ENCODE data around the gene SIRT4.
"Not testable (repeated sequence)": the region's sequence is repeated elsewhere in the genome, so short reads cannot be mapped to it uniquely, and the experiment has no call there.

The SIRT4 gene

DNA sequence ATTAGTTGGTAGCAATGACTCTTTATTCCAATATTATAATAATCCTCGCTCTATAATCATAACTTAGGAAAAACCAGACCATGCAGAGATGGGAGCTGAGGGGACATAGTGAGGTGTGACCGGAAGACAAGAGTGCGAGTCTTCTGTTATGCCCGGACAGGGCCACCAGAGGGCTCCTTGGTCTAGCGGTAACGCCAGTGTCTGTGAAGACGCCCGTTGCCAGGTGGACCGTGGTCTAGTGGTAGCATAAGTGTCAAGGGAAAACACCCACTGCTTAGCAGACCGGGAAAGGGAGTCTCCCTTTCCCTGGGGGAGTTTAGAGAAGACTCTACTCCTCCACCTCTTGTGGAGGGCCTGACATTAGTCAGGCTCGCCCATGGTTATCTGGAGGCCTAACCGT lies 33.3 kb downstream of the SIRT4 start:
- peak in 1 of 2 donors; percentile 24 for DNase-seq (ENCODE audit: low read depth in 2 of 2)

- DNase-seq (ENCODE audit: low read depth in 2 of 2) = not testable (repeated sequence)
Observed at GRCh38 chr12:120336392-120336791, 34.3 kb downstream of the SIRT4 start.

DNA sequence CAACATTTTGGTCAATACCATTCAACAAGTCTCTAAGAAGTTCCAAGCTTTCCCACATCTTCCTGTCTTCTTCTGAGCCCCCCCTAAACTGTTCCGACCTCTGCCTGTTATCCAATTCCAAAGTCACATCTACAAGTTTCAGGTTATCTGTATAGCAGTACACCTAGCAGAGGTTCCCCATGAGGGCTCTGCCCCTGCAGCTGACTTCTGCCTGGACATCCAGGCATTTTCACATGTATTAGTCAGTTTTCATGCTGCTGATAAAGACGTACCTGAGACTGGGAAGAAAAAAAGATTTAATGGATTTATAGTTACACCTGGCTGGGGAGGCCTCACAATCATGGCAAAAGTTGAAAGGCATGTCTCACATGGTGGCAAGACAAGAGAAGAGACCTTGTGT lies 35.6 kb downstream of the SIRT4 start:
- no peak for DNase-seq (ENCODE audit: low read depth in 2 of 2)

DNA sequence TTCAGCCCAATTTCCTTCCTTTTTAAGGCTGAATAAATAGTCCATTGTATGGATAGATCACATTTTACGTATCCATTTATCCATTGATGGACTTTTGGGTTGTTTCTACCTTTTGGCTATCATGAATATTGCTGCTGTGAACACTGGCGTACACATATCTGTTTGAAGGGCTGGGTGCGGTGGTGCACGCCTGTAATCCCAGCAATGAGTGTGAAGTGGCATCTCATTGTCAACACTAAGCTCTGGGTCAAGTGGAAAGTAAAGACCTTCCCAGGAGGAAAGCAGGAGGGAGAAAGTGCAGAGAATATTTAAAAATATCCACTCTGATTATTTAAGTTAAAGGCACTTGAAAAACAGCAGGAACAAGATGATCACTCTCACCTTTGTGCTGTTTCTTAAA lies 37.1 kb downstream of the SIRT4 start:
- DNase-seq (ENCODE audit: low read depth in 2 of 2) = no peak

- DNase-seq (ENCODE audit: low read depth in 2 of 2) = no peak
Observed at GRCh38 chr12:120342175-120343038, 40.3 kb downstream of the SIRT4 start.

DNA sequence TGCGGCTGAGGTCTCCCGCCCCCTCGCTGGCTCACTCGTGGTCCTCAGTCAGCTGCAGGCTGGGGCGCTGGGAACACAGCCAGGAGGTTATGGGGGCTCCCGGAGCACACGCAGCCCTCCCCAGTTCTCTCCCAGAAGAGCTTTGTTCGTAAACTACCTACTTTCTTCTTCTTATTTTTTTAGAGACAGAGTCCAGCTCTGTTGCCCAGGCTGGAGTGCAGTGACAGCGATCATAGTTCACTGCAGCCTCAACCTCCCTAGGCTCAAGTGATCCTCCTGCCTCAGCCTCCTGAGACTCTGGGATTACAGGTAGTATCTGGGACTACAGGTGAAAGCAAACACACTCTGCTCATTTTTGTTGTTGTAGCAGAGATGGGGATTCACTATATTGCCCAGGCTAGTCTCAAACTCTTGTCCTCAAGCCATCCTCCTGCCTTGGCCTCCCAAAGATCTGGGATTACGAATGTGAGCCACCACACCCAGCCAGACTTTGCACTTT lies 41.0 kb downstream of the SIRT4 start:
- DNase-seq (ENCODE audit: low read depth in 2 of 2) = no peak

GRCh38 chr12:120343692-120344091 lies 41.6 kb downstream of the SIRT4 start:
- no peak for DNase-seq (ENCODE audit: low read depth in 2 of 2)

GRCh38 chr12:120346031-120346430 lies 43.9 kb downstream of the SIRT4 start:
- no peak for DNase-seq (ENCODE audit: low read depth in 2 of 2)

- no peak for DNase-seq (ENCODE audit: low read depth in 2 of 2)
Observed at GRCh38 chr12:120346681-120347080, 44.6 kb downstream of the SIRT4 start.

- DNase-seq (ENCODE audit: low read depth in 2 of 2) = no peak
Observed at GRCh38 chr12:120347766-120348165, 45.6 kb downstream of the SIRT4 start.

DNA sequence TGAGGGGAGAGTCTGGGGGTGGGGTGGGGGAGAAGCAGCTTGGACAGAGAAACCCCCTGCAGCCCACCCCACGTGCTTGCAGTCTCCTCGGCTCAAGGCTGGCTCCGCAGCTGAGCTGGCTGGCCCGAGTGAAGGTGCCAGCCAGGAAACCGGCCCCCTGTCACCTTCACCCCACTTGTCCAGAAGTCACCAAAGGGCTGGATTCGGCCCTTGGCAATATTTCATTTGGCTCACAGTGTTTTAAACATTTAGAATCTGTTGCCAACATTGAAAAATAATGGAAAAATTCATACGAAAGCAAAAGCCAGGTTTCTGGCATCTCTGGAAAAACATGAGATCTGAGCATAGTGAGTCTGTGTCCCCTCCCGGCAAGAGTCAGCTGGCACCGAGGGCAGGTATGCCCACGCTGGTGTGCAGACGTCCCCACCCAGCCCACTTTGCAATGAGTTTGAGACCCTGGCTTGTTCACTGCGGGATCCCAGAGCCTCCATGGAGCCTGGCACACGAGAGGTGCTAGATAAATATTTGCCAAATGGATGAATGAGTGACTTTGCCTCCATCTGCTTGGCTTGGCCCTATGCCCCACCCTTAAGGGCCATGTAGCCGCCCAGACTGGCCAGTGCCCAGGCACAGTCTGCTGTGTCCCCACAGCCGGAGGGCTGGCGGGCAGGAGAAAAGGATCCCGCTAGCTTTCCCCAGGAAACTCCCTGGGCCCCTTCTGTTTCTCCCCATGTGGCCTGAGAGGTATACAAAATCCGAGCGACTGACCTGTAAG lies 48.6 kb downstream of the SIRT4 start:
- DNase-seq (ENCODE audit: low read depth in 2 of 2) = no peak

GRCh38 chr12:120352117-120352516 lies 50.0 kb downstream of the SIRT4 start:
- DNase-seq (ENCODE audit: low read depth in 2 of 2) = no peak

GRCh38 chr12:120353136-120353535 lies 51.0 kb downstream of the SIRT4 start:
- DNase-seq (ENCODE audit: low read depth in 2 of 2) = no peak

DNA sequence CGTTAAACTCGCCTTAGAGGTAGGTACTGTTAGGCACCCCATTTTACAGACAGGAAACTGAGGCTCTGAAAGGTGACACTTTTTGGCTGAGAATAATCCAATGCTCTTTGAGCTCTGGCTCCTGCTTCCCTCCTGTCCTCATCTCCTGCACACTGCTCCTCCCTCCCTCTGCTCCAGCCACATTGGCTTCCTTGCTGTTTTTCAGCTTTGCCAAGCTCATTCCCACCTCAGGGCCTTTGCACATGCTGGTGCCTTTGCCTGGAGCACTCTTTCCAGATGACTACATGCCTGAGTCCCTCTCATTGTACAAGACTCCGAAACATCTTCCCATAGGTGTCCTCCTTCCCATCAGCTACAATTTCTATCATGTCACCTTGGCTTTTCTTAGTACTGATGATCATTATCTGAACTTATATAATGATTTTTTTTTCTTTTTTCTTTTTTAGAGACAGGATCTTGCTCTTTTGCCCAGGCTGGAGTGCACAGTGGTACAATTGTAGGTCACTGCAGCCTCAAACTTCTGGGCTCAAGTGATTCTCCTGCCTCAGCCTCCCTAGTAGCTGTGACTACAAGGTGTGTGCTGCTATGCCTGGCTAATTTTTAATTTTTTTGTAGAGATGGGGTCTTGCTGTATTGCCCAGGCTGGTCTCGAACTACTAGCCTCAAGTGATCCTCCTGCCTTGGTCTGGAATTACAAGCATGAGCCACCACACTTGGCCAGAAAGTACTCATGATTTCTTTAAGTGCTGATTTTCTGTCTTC lies 51.6 kb downstream of the SIRT4 start:
- DNase-seq (ENCODE audit: low read depth in 2 of 2) = no peak

GRCh38 chr12:120356567-120357030 lies 54.5 kb downstream of the SIRT4 start:
- peak; percentile 68 to 70 for DNase-seq (ENCODE audit: low read depth in 2 of 2)

DNA sequence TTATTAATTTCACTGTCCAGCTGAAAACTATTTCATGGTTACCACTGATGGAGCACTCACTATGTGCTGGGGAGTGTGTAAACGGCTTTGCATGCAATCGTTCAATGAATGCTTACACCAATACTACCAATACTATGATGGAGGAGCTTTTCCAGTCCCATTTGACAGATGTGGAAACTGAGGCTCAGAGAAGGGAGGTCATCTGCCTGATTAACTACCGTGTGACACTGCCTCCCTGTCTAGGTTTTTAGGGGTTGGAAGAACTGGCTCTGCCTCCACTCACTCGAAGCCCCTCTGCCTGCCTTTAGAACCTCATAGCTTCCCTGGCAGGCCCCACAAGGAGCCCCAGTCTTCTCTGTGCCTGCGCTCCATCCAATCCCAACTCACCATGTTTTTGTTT lies 55.0 kb downstream of the SIRT4 start:
- no peak for DNase-seq (ENCODE audit: low read depth in 2 of 2)

DNA sequence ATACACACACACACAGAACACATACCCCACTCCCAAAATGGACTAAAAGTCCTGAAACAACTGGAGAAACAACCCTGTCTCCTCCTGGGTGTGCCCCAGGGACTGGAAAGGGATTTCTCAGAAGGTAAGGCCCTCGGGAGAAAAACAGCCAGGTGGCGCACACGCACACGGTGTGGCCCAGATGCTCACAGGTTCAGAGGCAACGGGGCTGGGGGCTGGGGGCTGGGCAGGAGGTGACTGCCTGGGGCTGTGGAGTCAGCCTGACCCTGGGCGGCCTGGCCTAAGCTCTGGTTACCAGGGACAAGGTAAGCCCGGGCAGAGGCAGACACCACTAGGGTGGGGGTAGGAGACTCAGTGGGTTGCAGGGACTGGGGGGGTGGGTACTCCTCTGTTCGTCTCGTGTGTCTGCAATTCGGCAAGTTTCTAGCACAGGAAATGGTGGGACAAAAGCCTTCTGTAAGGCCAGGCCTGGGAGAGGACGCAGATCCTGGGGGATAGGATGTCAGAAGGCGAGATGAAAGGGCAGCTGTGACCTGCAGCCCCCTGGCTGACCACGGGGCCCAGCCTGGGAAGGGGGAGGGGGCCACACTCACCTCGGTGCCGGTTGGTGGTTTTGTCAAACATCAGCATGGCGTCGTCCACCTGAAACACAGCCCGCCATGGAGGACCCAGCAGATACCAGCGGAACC lies 56.4 kb downstream of the SIRT4 start:
- no peak for DNase-seq (ENCODE audit: low read depth in 2 of 2)

DNA sequence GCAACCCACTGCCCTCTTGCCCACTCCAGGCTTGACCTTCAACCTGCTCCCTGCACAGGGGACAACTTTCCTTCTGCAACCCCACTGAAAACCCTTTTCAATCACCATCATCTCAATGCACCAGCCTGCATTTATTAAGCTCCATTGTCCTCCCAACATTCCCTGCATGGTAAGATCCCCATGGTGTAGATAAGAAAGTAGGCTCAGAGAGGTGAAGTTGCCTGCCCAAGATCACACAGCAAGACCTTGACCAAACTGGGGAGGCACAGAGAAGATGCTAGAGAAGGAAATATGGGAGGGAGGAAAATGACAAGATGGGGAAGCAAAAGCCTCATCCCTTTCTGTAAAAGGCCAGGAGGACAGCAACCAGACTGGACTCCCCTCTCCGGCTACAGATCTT lies 57.0 kb downstream of the SIRT4 start:
- no peak for DNase-seq (ENCODE audit: low read depth in 2 of 2)

GRCh38 chr12:120361506-120362208 lies 59.5 kb downstream of the SIRT4 start:
- no peak for DNase-seq (ENCODE audit: low read depth in 2 of 2)
